HG03469 (cell line): Measurements from ENCODE around the gene SERPINB2.

Experiments
- ATAC-seq: cut with Tn5 transposase; IDR thresholded peaks from one replicate; pipeline ENCODE4 v1.9.1; 2021; ENCODE audit warnings: mild to moderate bottlenecking, moderate library complexity, moderate number of reproducible peaks; ENCODE audit not compliant: unreplicated experiment

Gene SERPINB2, protein sequence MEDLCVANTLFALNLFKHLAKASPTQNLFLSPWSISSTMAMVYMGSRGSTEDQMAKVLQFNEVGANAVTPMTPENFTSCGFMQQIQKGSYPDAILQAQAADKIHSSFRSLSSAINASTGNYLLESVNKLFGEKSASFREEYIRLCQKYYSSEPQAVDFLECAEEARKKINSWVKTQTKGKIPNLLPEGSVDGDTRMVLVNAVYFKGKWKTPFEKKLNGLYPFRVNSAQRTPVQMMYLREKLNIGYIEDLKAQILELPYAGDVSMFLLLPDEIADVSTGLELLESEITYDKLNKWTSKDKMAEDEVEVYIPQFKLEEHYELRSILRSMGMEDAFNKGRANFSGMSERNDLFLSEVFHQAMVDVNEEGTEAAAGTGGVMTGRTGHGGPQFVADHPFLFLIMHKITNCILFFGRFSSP

DNA sequence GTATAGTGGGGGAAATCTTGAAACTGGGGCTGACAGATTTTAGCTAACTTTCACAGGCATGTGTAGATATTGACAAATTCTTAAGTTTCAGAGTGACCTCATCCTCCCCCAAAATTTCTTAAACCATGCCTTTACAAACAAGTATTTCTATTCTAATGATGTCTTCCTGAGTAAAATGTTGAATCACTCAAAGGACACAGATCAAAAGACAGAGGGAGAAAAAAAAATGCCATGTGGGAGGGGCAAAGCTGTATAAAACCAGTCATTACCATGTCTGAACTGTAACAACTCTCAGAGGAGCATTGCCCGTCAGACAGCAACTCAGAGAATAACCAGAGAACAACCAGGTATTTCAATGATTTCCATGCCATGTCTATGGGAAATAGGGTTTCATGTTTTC lies at the start of gene SERPINB2:
Gene SERPINB2, plus strand, starts transcription at position 282 of the 400 bp plus-strand sequence. CDS start 3,740 bp downstream, outside the sequence.
- no peak for ATAC-seq

DNA sequence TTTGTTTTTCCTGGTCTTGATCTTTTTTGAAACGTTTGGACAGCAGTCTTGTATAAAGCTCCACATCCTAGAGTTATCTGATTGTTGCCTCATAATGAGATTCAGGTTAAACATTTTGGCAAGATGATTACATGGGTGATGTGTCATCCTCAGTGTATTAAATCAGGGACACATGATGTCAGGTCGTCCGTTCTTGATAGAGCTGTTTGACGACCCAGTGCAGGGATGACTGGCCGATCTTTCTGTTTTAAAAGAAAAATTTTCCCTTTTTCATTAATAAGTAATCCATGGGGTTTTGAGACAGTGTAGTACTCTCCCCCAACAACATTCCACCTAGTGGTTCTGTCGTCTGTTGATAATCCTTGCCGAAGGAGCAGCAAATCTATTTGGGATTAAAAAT lies 44.5 kb upstream of the SERPINB2 start:
- no peak for ATAC-seq

GRCh38 chr18:63844254-63844653 lies 43.3 kb upstream of the SERPINB2 start:
- no peak for ATAC-seq

- no peak for ATAC-seq
Measured at GRCh38 chr18:63848159-63848558, 39.3 kb upstream of the SERPINB2 start.

- peak; percentile 48 for ATAC-seq
Measured at GRCh38 chr18:63850020-63850419, 37.5 kb upstream of the SERPINB2 start.

- ATAC-seq, result no peak
Measured at GRCh38 chr18:63850636-63851035, 36.9 kb upstream of the SERPINB2 start.

- ATAC-seq, result no peak
Measured at GRCh38 chr18:63858456-63858855, 29.0 kb upstream of the SERPINB2 start.

GRCh38 chr18:63859781-63860475 lies 27.6 kb upstream of the SERPINB2 start:
- ATAC-seq, result no peak

DNA sequence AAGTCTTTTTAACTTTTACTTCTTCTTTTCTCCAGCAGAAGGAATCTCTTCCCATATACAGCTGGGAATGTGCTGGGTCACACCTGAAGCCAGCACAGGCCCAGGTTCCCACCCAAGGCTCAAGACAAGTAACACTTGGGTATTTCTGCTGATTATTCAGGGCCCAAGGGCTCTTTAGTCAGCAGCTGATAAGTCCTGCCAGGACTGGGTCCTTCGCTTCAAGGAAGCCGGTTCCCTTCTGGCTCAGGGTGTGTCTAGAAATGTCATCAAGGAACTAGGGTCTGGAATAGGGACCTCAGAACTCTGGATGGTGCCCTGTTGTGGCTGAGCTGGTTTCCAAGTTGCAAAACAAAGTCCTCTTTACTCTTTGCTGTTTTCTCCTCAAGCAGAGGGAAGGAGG lies 27.0 kb upstream of the SERPINB2 start:
- no peak for ATAC-seq

DNA sequence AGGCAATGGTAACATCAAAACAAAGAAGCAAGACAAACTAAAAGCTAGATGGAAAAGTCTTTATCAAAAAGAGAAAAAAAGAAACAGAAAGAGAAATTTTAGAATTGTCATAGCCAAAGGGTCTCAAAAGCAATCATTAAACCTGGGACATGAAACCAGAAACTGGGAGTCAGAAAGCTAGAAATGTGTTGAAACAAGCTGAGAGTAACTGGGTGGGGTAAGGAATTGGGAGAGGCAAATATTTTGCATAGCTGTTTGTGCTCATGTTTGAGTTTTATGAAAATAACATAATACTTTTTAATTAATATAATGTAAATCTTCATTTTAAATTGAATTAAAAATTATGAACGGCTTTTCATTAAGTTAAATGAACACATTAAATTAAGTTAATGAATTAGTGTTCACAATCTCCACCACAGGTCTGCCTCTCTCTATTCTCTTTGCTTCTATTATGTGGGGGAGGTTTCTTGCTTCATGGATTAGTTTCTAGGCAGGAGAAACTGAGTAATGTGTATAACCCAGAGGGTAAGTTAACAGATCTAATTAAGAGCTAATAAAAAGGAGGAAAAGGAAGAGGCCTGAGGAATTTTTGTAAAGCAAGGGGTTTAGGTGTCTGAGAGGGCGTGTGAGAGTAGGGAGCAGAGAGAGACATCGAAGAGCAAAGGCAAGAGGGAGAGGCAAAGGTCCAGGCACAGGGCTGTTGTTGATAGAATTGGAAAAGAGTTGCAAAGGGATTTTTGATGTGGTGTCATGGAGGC lies 20.0 kb upstream of the SERPINB2 start:
- ATAC-seq, result no peak

DNA sequence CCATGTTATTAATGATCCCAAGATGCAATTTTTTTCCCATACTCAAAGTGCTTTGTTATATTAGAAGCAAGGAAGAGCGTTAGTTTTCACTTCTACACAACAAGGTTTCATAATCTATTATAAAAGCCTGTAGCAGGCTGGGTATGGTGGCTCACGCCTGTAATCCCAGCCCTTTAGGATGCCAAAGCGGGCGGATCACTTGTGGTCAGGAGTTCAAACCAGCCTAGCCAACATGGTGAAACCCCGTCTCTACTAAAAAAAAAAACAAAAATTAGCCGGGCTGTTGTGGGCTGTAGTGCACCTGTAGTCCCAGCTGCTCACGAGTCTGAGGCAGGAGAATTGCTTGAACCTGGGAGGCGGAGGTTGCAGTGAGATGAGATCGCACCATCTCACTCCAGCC lies 19.0 kb upstream of the SERPINB2 start:
- no peak for ATAC-seq

DNA sequence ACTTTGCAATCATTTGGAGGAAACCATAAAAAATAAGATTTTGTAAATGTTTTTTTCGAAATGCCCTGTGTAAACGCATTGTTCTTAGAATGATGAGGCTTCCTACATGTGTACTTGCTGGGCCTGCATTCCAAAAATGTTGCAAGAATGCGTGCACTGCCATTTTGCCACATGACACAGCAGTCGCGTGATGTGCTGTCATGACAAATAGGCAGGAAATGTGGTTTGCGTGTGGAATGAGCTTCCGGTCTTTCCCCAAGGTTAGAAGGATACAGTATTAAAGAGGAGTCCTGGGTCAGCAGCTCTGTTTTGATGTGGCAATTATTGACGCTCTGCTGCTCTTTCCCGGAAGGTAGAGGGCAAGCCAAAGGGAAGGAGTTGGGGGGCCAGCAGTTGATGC lies 18.1 kb upstream of the SERPINB2 start:
- ATAC-seq, result no peak

GRCh38 chr18:63869851-63870250 lies 17.7 kb upstream of the SERPINB2 start:
- no peak for ATAC-seq

DNA sequence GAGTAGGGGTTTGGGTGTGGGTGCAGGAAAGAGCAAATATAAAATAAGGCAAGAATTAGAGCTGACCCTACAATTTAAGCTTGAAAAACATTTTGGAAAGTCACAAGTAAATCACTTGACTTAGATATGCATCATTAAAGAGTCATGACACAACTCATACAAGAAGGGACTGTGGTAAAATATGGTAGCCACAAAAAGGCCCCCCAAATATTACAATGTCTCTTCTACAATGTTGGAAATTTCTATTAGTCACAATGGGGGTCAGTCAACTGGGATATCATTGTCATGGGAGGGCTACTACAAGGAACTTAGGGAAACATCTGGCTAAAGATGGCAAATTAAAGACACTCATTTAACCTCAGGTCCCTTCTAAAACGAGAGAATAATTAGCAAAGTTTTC lies 15.7 kb upstream of the SERPINB2 start:
- no peak for ATAC-seq

GRCh38 chr18:63872586-63872985 lies 14.9 kb upstream of the SERPINB2 start:
- ATAC-seq, result no peak

GRCh38 chr18:63878343-63878742 lies 9.2 kb upstream of the SERPINB2 start:
- no peak for ATAC-seq

GRCh38 chr18:63878925-63879324 lies 8.6 kb upstream of the SERPINB2 start:
- no peak for ATAC-seq

DNA sequence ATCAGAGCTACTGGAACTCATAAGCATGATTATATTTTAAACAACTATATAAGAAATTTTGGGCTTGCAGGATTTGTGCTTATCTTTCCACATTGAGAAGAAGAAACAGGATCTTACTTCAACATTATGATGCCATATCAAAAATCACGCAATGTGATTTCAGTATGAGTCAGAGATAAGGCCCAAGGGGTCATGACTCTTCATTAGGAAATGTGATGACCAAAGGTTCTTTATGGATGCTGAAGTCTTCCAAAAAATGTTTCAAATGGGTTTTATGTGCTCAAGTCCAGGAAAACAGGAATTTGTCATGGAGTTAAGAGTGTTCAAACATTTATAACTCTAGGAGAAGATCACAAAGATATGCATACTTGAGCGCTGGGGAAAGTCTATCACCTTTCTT lies 7.8 kb upstream of the SERPINB2 start:
- no peak for ATAC-seq

GRCh38 chr18:63881851-63882250 lies 5.7 kb upstream of the SERPINB2 start:
- no peak for ATAC-seq

DNA sequence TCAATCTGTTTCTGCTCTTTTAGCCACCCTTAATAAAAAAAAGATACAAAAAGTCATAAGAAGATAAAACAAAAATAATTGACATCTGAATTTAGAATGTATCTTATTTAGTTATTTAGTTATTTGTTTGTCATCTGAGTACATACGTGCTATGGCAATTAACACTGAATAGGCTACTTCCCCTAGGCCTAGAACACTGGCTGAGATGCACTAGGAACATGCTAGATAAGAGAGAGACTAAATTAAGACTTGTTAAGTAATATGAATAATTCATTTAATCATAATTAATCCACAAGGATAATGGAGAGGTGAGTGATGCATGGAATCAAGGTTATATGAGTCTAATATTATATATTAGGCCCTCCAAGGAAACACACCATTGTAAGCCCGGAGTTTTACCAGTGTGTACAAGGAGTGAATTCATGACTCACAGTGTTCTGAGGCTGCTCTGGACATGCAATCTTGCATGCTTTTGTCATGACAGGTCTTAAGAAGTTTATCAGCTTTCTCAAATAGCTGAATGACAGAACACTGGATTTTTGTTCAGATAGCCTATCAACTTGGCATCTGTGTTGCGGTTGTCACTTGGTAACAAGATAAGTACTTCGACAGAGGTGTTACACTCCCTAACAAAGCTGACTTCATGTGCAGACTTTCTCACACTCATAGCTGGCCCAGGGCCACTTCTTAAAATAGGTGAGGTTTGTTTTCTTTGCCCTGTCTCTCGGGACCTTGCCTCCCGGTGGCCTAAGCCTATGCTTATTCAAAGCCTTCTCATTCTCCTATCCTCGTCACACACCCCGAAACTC lies 5.0 kb upstream of the SERPINB2 start:
- no peak for ATAC-seq

GRCh38 chr18:63883617-63884016 lies 3.9 kb upstream of the SERPINB2 start:
- ATAC-seq, result no peak
